H1 (cell line): ENCODE results near the gene RAB3IL1. TPM values are rescaled to one million over a fixed set of nuclear protein-coding genes. Genes with fewer than 3 reads are reported as not detected.

ENCODE experiments used
- CTCF ChIA-PET: fragments of 300-600 bp; sonication (Branson Sonifier 250); formaldehyde crosslinking; loops from one replicate; lab custom pipeline; 2021; ENCODE audit not compliant: partially characterized antibody; lab: Charles Lee
- POLR2A ChIA-PET: fragments of 300-600 bp; sonication (Branson Sonifier 250); formaldehyde crosslinking; loops from one replicate; lab custom pipeline; 2021; ENCODE audit warnings: inconsistent platforms; ENCODE audit not compliant: partially characterized antibody; lab: Charles Lee
- DNase-seq, 2 experiments: peaks; one replicate each; pipeline versions ENCODE4 v3.0.0 to v3.0.0-alpha.2; 2010 to 2022; ENCODE audit warnings: low spot score in 2 of 2, low read depth in 1 of 2, mixed read lengths in 1 of 2
- FAIRE-seq: peaks from 2 replicates; lab custom pipeline; 2011; peaks lifted over from hg19 to GRCh38; lab: Jason Lieb, UNC
- H2AFZ ChIP-seq: 2 replicates; pipeline ENCODE4 v1.8.1; 2012; ENCODE audit warnings: low read length, inconsistent platforms
- H2AK5ac ChIP-seq: 2 replicates; pipeline ENCODE4 v1.6.1; 2013; ENCODE audit warnings: low read depth, low read length
- H2BK120ac ChIP-seq: replicated peaks from 2 replicates; pipeline ENCODE3; 2013; ENCODE audit warnings: low read depth, low read length, inconsistent platforms
- H2BK12ac ChIP-seq: 2 replicates; pipeline ENCODE4 v1.6.1; 2013; ENCODE audit warnings: low read depth, low read length
- H2BK15ac ChIP-seq: 2 replicates; pipeline ENCODE4 v1.6.1; 2013; ENCODE audit warnings: low read length
- H2BK20ac ChIP-seq: 2 replicates; pipeline ENCODE4 v1.6.1; 2013; ENCODE audit warnings: low read length
- H2BK5ac ChIP-seq: 2 replicates; pipeline ENCODE4 v1.6.1; 2013; ENCODE audit warnings: low read depth, low read length
- H3K14ac ChIP-seq: 2 replicates; pipeline ENCODE4 v1.6.1; 2013; ENCODE audit warnings: inconsistent platforms; ENCODE audit not compliant: insufficient read length
- H3K18ac ChIP-seq: 2 replicates; pipeline ENCODE4 v1.6.1; 2013; ENCODE audit warnings: low read length; ENCODE audit errors: extremely low read depth
- H3K23ac ChIP-seq: 2 replicates; pipeline ENCODE4 v1.6.1; 2013; ENCODE audit warnings: inconsistent platforms; ENCODE audit not compliant: insufficient read length
- H3K23me2 ChIP-seq: 2 replicates; pipeline ENCODE4 v1.6.1; 2013; ENCODE audit warnings: low read depth, low read length
- H3K27ac ChIP-seq: 2 replicates; pipeline ENCODE4 v1.6.1; 2011; ENCODE audit warnings: low read depth, low read length, inconsistent platforms
- H3K27me3 ChIP-seq, 4 experiments: replicated peaks in 1 of 4; 1 replicate in 1 of 4; 2 replicates in 3 of 4; pipeline versions ENCODE4 v1.6.1 to v1.8.1; 2011 to 2013; ENCODE audit warnings: low read length in 3 of 4, mild to moderate bottlenecking in 3 of 4, inconsistent platforms in 2 of 4, mixed read lengths in 2 of 4, moderate library complexity in 1 of 4; ENCODE audit not compliant: control insufficient read depth in 3 of 4, insufficient read depth in 3 of 4; ENCODE audit errors: extremely low read depth in 1 of 4
- H3K36me3 ChIP-seq, 4 experiments: 2 replicates each; pipeline versions ENCODE4 v1.6.1 to v1.8.1; 2011 to 2013; ENCODE audit warnings: mild to moderate bottlenecking in 4 of 4, low read length in 3 of 4, moderate library complexity in 2 of 4, control low read depth in 1 of 4, inconsistent platforms in 1 of 4; ENCODE audit not compliant: insufficient read depth in 4 of 4, control insufficient read depth in 2 of 4
- H3K4ac ChIP-seq: replicated peaks from 2 replicates; pipeline ENCODE3; 2013; ENCODE audit warnings: low read length, low read depth, mixed read lengths, inconsistent platforms; ENCODE audit not compliant: insufficient read length
- H3K4me1 ChIP-seq, 4 experiments: replicated peaks in 1 of 4; 1 replicate in 1 of 4; 2 replicates in 3 of 4; pipeline versions ENCODE4 v1.6.1 to v1.8.1; 2011 to 2013; ENCODE audit warnings: low read length in 3 of 4, inconsistent platforms in 2 of 4, mixed read lengths in 1 of 4; ENCODE audit not compliant: insufficient read depth in 4 of 4, control insufficient read depth in 3 of 4
- H3K4me2 ChIP-seq, 2 experiments: 2 replicates each; pipeline versions ENCODE4 v1.6.1 to v1.8.1; 2011 to 2013; ENCODE audit warnings: low read depth in 2 of 2, low read length in 2 of 2, control low read depth in 1 of 2, inconsistent platforms in 1 of 2, mild to moderate bottlenecking in 1 of 2; ENCODE audit not compliant: insufficient read depth in 1 of 2
- H3K4me3 ChIP-seq, 4 experiments: fragments of 200-600, 300-600 bp in 1 of 4; sonication (generic), shearing (Covaris generic), sonication (Bioruptor Twin) in 1 of 4; 2 replicates each; pipeline versions ENCODE4 v1.5.1 to v1.8.1; 2011 to 2016; ENCODE audit warnings: low read length in 4 of 4, low read depth in 3 of 4, control low read depth in 2 of 4, inconsistent platforms in 2 of 4, mild to moderate bottlenecking in 2 of 4, mixed read lengths in 1 of 4, moderate library complexity in 1 of 4; ENCODE audit not compliant: insufficient read depth in 2 of 4; ENCODE audit errors: extremely low read depth in 1 of 4
- H3K56ac ChIP-seq: replicated peaks from 2 replicates; pipeline ENCODE3; 2013; ENCODE audit warnings: low read depth, mild to moderate bottlenecking, mixed read lengths, low read length, inconsistent platforms; ENCODE audit not compliant: insufficient read length
- H3K79me1 ChIP-seq: 2 replicates; pipeline ENCODE4 v1.6.1; 2013; ENCODE audit warnings: low read depth, low read length, control low read depth
- H3K79me2 ChIP-seq, 2 experiments: 2 replicates each; pipeline versions ENCODE4 v1.6.1 to v1.8.1; 2012 to 2013; ENCODE audit warnings: low read length in 2 of 2, mild to moderate bottlenecking in 2 of 2, inconsistent platforms in 1 of 2; ENCODE audit not compliant: insufficient read depth in 2 of 2, control insufficient read depth in 1 of 2
- H3K9ac ChIP-seq, 4 experiments: replicated peaks in 1 of 4; 1 replicate in 1 of 4; 2 replicates in 3 of 4; pipeline versions ENCODE4 v1.6.1 to v1.8.1; 2011 to 2013; ENCODE audit warnings: low read depth in 3 of 4, low read length in 3 of 4, control low read depth in 2 of 4, mild to moderate bottlenecking in 2 of 4, moderate library complexity in 2 of 4, inconsistent platforms in 1 of 4; ENCODE audit errors: extremely low read depth in 1 of 4
- H3K9me3 ChIP-seq, 2 experiments: 2 replicates each; pipeline versions ENCODE4 v1.6.1 to v1.8.1; 2012 to 2013; ENCODE audit warnings: mild to moderate bottlenecking in 2 of 2, moderate library complexity in 2 of 2, control low read depth in 1 of 2, inconsistent platforms in 1 of 2, low read depth in 1 of 2, low read length in 1 of 2, mixed read lengths in 1 of 2; ENCODE audit not compliant: insufficient read depth in 2 of 2
- H4K20me1 ChIP-seq, 2 experiments: replicated peaks in 1 of 2; 2 replicates each; pipeline versions ENCODE3 to v1.8.1; 2011 to 2013; ENCODE audit warnings: inconsistent platforms in 2 of 2, low read length in 2 of 2, mild to moderate bottlenecking in 1 of 2; ENCODE audit not compliant: insufficient read depth in 2 of 2, control insufficient read depth in 1 of 2
- H4K5ac ChIP-seq: 2 replicates; pipeline ENCODE4 v1.6.1; 2013; ENCODE audit warnings: low read length, low read depth, mixed read lengths, inconsistent platforms; ENCODE audit not compliant: insufficient read length
- H4K8ac ChIP-seq: 2 replicates; pipeline ENCODE4 v1.8.0; 2013; ENCODE audit warnings: mild to moderate bottlenecking, moderate library complexity, low read length, inconsistent platforms; ENCODE audit not compliant: insufficient read depth; ENCODE audit errors: extremely low read depth
- H4K91ac ChIP-seq: replicated peaks from 2 replicates; pipeline ENCODE3; 2013; ENCODE audit warnings: low read length, mixed read lengths, inconsistent platforms; ENCODE audit not compliant: insufficient read length
- E2F6 ChIP-seq: IDR thresholded peaks from 2 replicates; pipeline ENCODE4 v1.6.1; 2012; ENCODE audit warnings: inconsistent platforms
- EZH2 ChIP-seq: fragments of 200-600 bp; sonication (generic); IDR thresholded peaks from 2 replicates; pipeline ENCODE4 v1.7.1; 2012; ENCODE audit warnings: low read depth, mild to moderate bottlenecking, moderate library complexity, low read length, inconsistent platforms; ENCODE audit not compliant: severe bottlenecking
- GTF2F1 ChIP-seq: IDR thresholded peaks from 2 replicates; pipeline ENCODE4 v1.6.1; 2012; ENCODE audit warnings: low read depth, low read length, improper control_type of control experiment, borderline replicate concordance
- HDAC6 ChIP-seq: IDR thresholded peaks from one replicate; pipeline ENCODE4 v1.7.1; 2012; ENCODE audit warnings: low read depth, mild to moderate bottlenecking, inconsistent platforms, low read length, moderate library complexity
- JUND ChIP-seq: IDR thresholded peaks from 2 replicates; pipeline ENCODE4 v1.6.1; 2011; ENCODE audit warnings: mild to moderate bottlenecking, improper control_type of control experiment, low read length
- PHF8 ChIP-seq: fragments of 200-600 bp; sonication (generic); conservative IDR thresholded peaks from 2 replicates; pipeline ENCODE4 v1.7.1; 2012; ENCODE audit warnings: low read depth, mild to moderate bottlenecking, inconsistent platforms, low read length, moderate library complexity
- POU5F1 ChIP-seq: IDR thresholded peaks from 2 replicates; pipeline ENCODE4 v1.6.1; 2011; ENCODE audit warnings: low read depth, mild to moderate bottlenecking, low read length, moderate library complexity
- RNF2 ChIP-seq: fragments of 200-900, 300-1000 bp; sonication (generic); IDR thresholded peaks from 2 replicates; pipeline ENCODE4 v1.7.1; 2016; ENCODE audit warnings: borderline replicate concordance, low read depth, mild to moderate bottlenecking, antibody characterized with exemption, low read length; ENCODE audit not compliant: poor library complexity, severe bottlenecking; ENCODE audit errors: missing control alignments
- SP1 ChIP-seq: IDR thresholded peaks from 2 replicates; pipeline ENCODE4 v1.6.1; 2011; ENCODE audit warnings: low read depth, low read length
- SP2 ChIP-seq: IDR thresholded peaks from 2 replicates; pipeline ENCODE4 v1.6.1; 2012; ENCODE audit warnings: mild to moderate bottlenecking, low read length, inconsistent platforms
- WGBS, 2 experiments: shearing (Covaris generic) in 1 of 2; methylation state at CpG; one replicate each; pipeline versions ENCODE4 v1.1.6 to v1.1.7; 2013 to 2015; ENCODE audit warnings: low lambda C conversion rate in 2 of 2, mixed read lengths in 2 of 2, inconsistent platforms in 1 of 2, low coverage in 1 of 2, missing lambda C conversion rate in 1 of 2; ENCODE audit not compliant: insufficient replicate concordance in 2 of 2, insufficient coverage in 1 of 2, insufficient read length in 1 of 2; ENCODE audit errors: extremely low coverage in 1 of 2, missing lambda C conversion rate in 1 of 2; 5-methylcytosine and 5-hydroxymethylcytosine counted together
- polyA plus RNA-seq, 7 experiments: library from polyadenylated mRNA; depleted of rRNA in 3 of 7; stranded (reverse) in 5 of 7; unstranded in 2 of 7; fragments of >200 nt in 5 of 7; fragments of 200-250 nt in 2 of 7; gene quantifications; 1 replicate in 5 of 7; 2 replicates in 1 of 7; 4 replicates in 1 of 7; pipeline versions ENCODE4 v1.2.1 to v1.2.3, GENCODE V29; 2011 to 2013; ENCODE audit warnings: missing spikeins in 2 of 7, mixed read lengths in 2 of 7
- total RNA-seq: library from RNA; stranded (reverse); fragmentation: NEBNext Ultra II Directional; extraction: Animal tissue kit (Norgen Biotek cat#: 25700); gene quantifications from 2 replicates; pipeline ENCODE4 v1.2.1, GENCODE V29; 2021

The RAB3IL1 gene
- total and polyA plus RNA-seq, 2 of the 8 experiments (the other 6 are each of a cell fraction or from before 2014, with no cell fraction given), result 6.8 to 7.9 TPM

- no peak for TF ChIP-seq POU5F1
- TF ChIP-seq RNF2, result no peak
- no peak for TF ChIP-seq PHF8
- no peak for TF ChIP-seq SP2
- no peak for TF ChIP-seq E2F6
- no peak for TF ChIP-seq GTF2F1
- TF ChIP-seq SP1, result no peak
- no peak for TF ChIP-seq HDAC6
- no peak for TF ChIP-seq EZH2
- TF ChIP-seq JUND, result no peak
- no peaks in the 10 kb centered on the region for H3K9me3 ChIP-seq
- H3K4me3 ChIP-seq, result no peak overlapping the region
- H2AFZ ChIP-seq, result no peak overlapping the region
- DNase-seq, result no peak
- WGBS, 2 experiments, result 90% methylated on average over 20 of the region's 20 CpGs; no CpG with 5 or more reads in 1 of the 2 experiments
- no peaks in the 10 kb centered on the region for H3K79me1 ChIP-seq
- H3K27me3 ChIP-seq, result no peaks in the 10 kb centered on the region
- no peak overlapping the region for H3K4me2 ChIP-seq
- H2BK12ac ChIP-seq, result no peak overlapping the region
- H3K56ac ChIP-seq, result no peak overlapping the region
- no peak overlapping the region for H2BK20ac ChIP-seq
- H3K79me2 ChIP-seq, result no peaks in the 10 kb centered on the region
- ChIA-PET CTCF (interaction anchor here (0.6 to 1.7 kb wide), 4 partner anchors 10 to 82 kb away, joined by 3 to 4 read pairs (median 4); no protein-coding TSS in a partner anchor), POLR2A (interaction anchor here (0.8 to 1.8 kb wide), 6 partner anchors 12 to 77 kb away, joined by 3 to 5 read pairs (median 4); partner anchors contain the start of gene FADS2)
- FAIRE-seq, result no peak
- no peak overlapping the region for H4K91ac ChIP-seq
- H2AK5ac ChIP-seq, result no peak overlapping the region
- peaks cover 0 to 3% (median 0%) of the 10 kb centered on the region in 4 experiments; a peak in 3 of 7 replicates for H3K4me1 ChIP-seq
- H2BK15ac ChIP-seq, result no peak overlapping the region
- H3K4ac ChIP-seq, result no peak overlapping the region
- no peak overlapping the region for H3K18ac ChIP-seq
- H3K23ac ChIP-seq, result no peak overlapping the region
- no peak overlapping the region for H3K9ac ChIP-seq
- no peaks in the 10 kb centered on the region for H3K23me2 ChIP-seq
- H4K5ac ChIP-seq, result no peak overlapping the region
- H2BK5ac ChIP-seq, result no peak overlapping the region
- H2BK120ac ChIP-seq, result no peak overlapping the region
- no peak overlapping the region for H3K27ac ChIP-seq
- H4K20me1 ChIP-seq, result peaks cover 7 to 10% of the 10 kb centered on the region in 2 experiments
- peaks cover 17 to 54% (median 36%) of the 10 kb centered on the region in 4 experiments for H3K36me3 ChIP-seq
- H3K14ac ChIP-seq, result no peak overlapping the region
- no peak overlapping the region for H4K8ac ChIP-seq
Observed at GRCh38 chr11:61864814-61865775, 52.3 kb downstream of the RAB3IL1 start.
